ENCODE measurements around the gene POLR3H.

POLR3H gene

GRCh38 chr22:41523464-41524221 is 20.6 kb downstream of the POLR3H start:
- H3K79me2 ChIP-seq (ENCODE audit: insufficient read depth, low read length), result no peaks in the 10 kb centered on the region
- H3F3A ChIP-seq (ENCODE audit: low read depth), result no peaks in the 10 kb centered on the region
- no peak overlapping the region for H3K4me2 ChIP-seq (ENCODE audit: low read depth, low read length, poor library complexity, severe bottlenecking)
- no peaks in the 10 kb centered on the region for H3K4me1 ChIP-seq (ENCODE audit: insufficient read depth, low read length, poor library complexity, severe bottlenecking)
- TF ChIP-seq CTCF (conservative IDR thresholded peaks at IDR 0.05; ENCODE audit: low read length) (no peak), EZH2phosphoT487 (IDR thresholded peaks at IDR 0.05; ENCODE audit: borderline replicate concordance) (no peak)
- H2AFZ ChIP-seq (ENCODE audit: low read length), result no peak overlapping the region
- peaks cover 38% of the 10 kb centered on the region; the same call in 1 of the 2 replicates for H3K36me3 ChIP-seq (ENCODE audit: insufficient read depth, low read length)
- no peaks in the 10 kb centered on the region for H3K9me2 ChIP-seq (replicated peaks; ENCODE audit: low read depth, low read length)
- H3K9me3 ChIP-seq (ENCODE audit: insufficient read depth, low read depth, low read length), result no peaks in the 10 kb centered on the region
- H3K27me3 ChIP-seq (ENCODE audit: insufficient read depth, low read length, poor library complexity, severe bottlenecking), result no peaks in the 10 kb centered on the region
- no peak overlapping the region for H3K9ac ChIP-seq (ENCODE audit: low read depth, low read length, poor library complexity, severe bottlenecking)
- H4K20me1 ChIP-seq (ENCODE audit: insufficient read depth, low read length, poor library complexity, severe bottlenecking), result no peaks in the 10 kb centered on the region
- no peak overlapping the region for H3K4me3 ChIP-seq (ENCODE audit: low read length, poor library complexity, severe bottlenecking)

DNA sequence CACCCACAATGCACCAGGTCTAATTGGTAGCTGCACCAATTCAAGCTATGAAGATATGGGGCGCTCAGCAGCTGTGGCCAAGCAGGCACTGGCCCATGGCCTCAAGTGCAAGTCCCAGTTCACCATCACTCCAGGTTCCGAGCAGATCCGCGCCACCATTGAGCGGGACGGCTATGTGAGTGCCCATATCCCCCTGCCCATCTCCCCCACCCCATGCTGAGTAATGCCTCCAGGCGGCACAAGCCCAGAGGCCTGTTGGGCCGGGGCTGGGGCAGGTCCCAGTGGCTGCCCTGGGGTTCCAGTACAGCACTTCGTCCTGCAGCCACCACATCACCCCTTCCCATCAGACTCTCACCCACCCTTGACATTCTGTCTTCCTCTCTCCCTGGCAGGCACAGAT is 21.5 kb downstream of the POLR3H start:
- Histone ChIP-seq H2AFZ (ENCODE audit: low read length) (no peak overlapping the region), H3K36me3 (ENCODE audit: insufficient read depth, low read length) (peaks cover 38% of the 10 kb centered on the region; the same call in 1 of the 2 replicates), H3K4me2 (ENCODE audit: low read depth, low read length, poor library complexity, severe bottlenecking) (no peak overlapping the region), H3K79me2 (ENCODE audit: insufficient read depth, low read length) (no peaks in the 10 kb centered on the region), H3K9ac (ENCODE audit: low read depth, low read length, poor library complexity, severe bottlenecking) (no peak overlapping the region), H3F3A (ENCODE audit: low read depth) (no peaks in the 10 kb centered on the region), H3K27me3 (ENCODE audit: insufficient read depth, low read length, poor library complexity, severe bottlenecking) (no peaks in the 10 kb centered on the region), H4K20me1 (ENCODE audit: insufficient read depth, low read length, poor library complexity, severe bottlenecking) (no peaks in the 10 kb centered on the region), H3K4me3 (ENCODE audit: low read length, poor library complexity, severe bottlenecking) (no peak overlapping the region), H3K9me2 (replicated peaks; ENCODE audit: low read depth, low read length) (no peaks in the 10 kb centered on the region), H3K4me1 (ENCODE audit: insufficient read depth, low read length, poor library complexity, severe bottlenecking) (no peaks in the 10 kb centered on the region), H3K9me3 (ENCODE audit: insufficient read depth, low read depth, low read length) (no peaks in the 10 kb centered on the region)
- TF ChIP-seq EZH2phosphoT487 (IDR thresholded peaks at IDR 0.05; ENCODE audit: borderline replicate concordance) (no peak), CTCF (conservative IDR thresholded peaks at IDR 0.05; ENCODE audit: low read length) (no peak)

DNA sequence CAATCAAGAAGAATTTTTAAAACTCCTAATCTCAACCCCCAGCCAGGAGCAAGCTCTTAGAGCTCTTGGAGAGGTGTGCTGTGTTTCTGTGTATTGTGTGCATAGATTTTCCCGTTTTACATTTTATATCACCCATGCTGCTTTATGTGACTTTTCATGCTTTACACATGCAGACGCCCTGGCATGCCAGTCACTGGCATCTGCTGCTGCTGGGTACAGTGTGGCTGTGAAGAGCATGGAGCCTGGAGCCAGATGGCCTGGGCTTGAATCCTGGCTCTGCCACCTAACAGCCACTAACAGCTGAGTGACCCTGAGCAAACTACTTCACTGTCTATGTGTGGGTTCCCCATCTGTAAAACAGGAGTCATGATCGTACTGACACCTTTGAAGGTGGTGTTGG is 23.1 kb downstream of the POLR3H start:
- Histone ChIP-seq H3K9me2 (replicated peaks; ENCODE audit: low read depth, low read length) (no peaks in the 10 kb centered on the region), H3K4me3 (ENCODE audit: low read length, poor library complexity, severe bottlenecking) (no peak overlapping the region), H3K27me3 (ENCODE audit: insufficient read depth, low read length, poor library complexity, severe bottlenecking) (no peaks in the 10 kb centered on the region), H2AFZ (ENCODE audit: low read length) (no peak overlapping the region), H3K4me2 (ENCODE audit: low read depth, low read length, poor library complexity, severe bottlenecking) (no peak overlapping the region), H3K36me3 (ENCODE audit: insufficient read depth, low read length) (peaks cover 38% of the 10 kb centered on the region; the same call in 1 of the 2 replicates), H3K4me1 (ENCODE audit: insufficient read depth, low read length, poor library complexity, severe bottlenecking) (no peaks in the 10 kb centered on the region), H3K79me2 (ENCODE audit: insufficient read depth, low read length) (no peaks in the 10 kb centered on the region), H3F3A (ENCODE audit: low read depth) (no peaks in the 10 kb centered on the region), H3K9ac (ENCODE audit: low read depth, low read length, poor library complexity, severe bottlenecking) (no peak overlapping the region), H3K9me3 (ENCODE audit: insufficient read depth, low read depth, low read length) (no peaks in the 10 kb centered on the region), H4K20me1 (ENCODE audit: insufficient read depth, low read length, poor library complexity, severe bottlenecking) (no peaks in the 10 kb centered on the region)
- TF ChIP-seq EZH2phosphoT487 (IDR thresholded peaks at IDR 0.05; ENCODE audit: borderline replicate concordance) (no peak), CTCF (conservative IDR thresholded peaks at IDR 0.05; ENCODE audit: low read length) (no peak)
